Loucy (cell line): Measurements from ENCODE around the gene AQP3.

Experiments used
- H2AFZ ChIP-seq: fragments of 200-600 bp; sonication (generic); 2 replicates; pipeline ENCODE4 v1.6.0; 2016; ENCODE audit warnings: antibody characterized with exemption, mild to moderate bottlenecking, low read length, moderate library complexity
- H3F3A ChIP-seq: fragments of 200-600 bp; 2 replicates; pipeline ENCODE4 v1.6.0; 2016; ENCODE audit warnings: antibody characterized with exemption, low read depth, mild to moderate bottlenecking
- H3K27me3 ChIP-seq: fragments of 200-600 bp; sonication (generic); 2 replicates; pipeline ENCODE4 v1.6.1; 2014; ENCODE audit warnings: low read length, mild to moderate bottlenecking; ENCODE audit not compliant: insufficient read depth, poor library complexity, severe bottlenecking
- H3K36me3 ChIP-seq: fragments of 200-600 bp; sonication (generic); 2 replicates; pipeline ENCODE4 v1.6.1; 2016; ENCODE audit warnings: low read length; ENCODE audit not compliant: insufficient read depth
- H3K4me1 ChIP-seq: fragments of 200-600 bp; sonication (generic); 2 replicates; pipeline ENCODE4 v1.5.1; 2014; ENCODE audit warnings: low read length, mild to moderate bottlenecking; ENCODE audit not compliant: insufficient read depth, poor library complexity, severe bottlenecking
- H3K4me2 ChIP-seq: fragments of 200-600 bp; sonication (generic); 2 replicates; pipeline ENCODE4 v1.6.0; 2014; ENCODE audit warnings: antibody characterized with exemption, low read length, low read depth, mild to moderate bottlenecking; ENCODE audit not compliant: poor library complexity, severe bottlenecking
- H3K4me3 ChIP-seq: fragments of 200-600 bp; sonication (generic); 2 replicates; pipeline ENCODE4 v1.5.1; 2014; ENCODE audit warnings: low read length, mild to moderate bottlenecking, mixed read lengths; ENCODE audit not compliant: poor library complexity, severe bottlenecking
- H3K79me2 ChIP-seq: fragments of 200-600 bp; sonication (generic); 2 replicates; pipeline ENCODE4 v1.6.1; 2014; ENCODE audit warnings: low read length; ENCODE audit not compliant: insufficient read depth
- H3K9ac ChIP-seq: fragments of 200-600 bp; sonication (generic); 2 replicates; pipeline ENCODE4 v1.6.0; 2014; ENCODE audit warnings: mild to moderate bottlenecking, low read depth, low read length, moderate library complexity; ENCODE audit not compliant: poor library complexity, severe bottlenecking
- H3K9me2 ChIP-seq: fragments of 200-600 bp; sonication (generic); replicated peaks from 2 replicates; pipeline ENCODE4 v1.6.1; 2016; ENCODE audit warnings: low read depth, low read length, mixed read lengths
- H3K9me3 ChIP-seq: fragments of 200-600 bp; sonication (generic); 2 replicates; pipeline ENCODE4 v1.6.1; 2014; ENCODE audit warnings: mild to moderate bottlenecking, antibody characterized with exemption, low read length, low read depth; ENCODE audit not compliant: insufficient read depth
- H4K20me1 ChIP-seq: fragments of 200-600 bp; sonication (generic); 2 replicates; pipeline ENCODE4 v1.6.0; 2014; ENCODE audit warnings: antibody characterized with exemption, low read length, mild to moderate bottlenecking; ENCODE audit not compliant: insufficient read depth, poor library complexity, severe bottlenecking
- CTCF ChIP-seq: fragments of 200-600 bp; sonication (generic); conservative IDR thresholded peaks from 2 replicates; pipeline ENCODE4 v1.5.1; 2014; ENCODE audit warnings: mild to moderate bottlenecking, antibody characterized with exemption, low read length
- EZH2phosphoT487 ChIP-seq: fragments of 200-600 bp; IDR thresholded peaks from 2 replicates; pipeline ENCODE4 v1.6.1; 2018; ENCODE audit warnings: antibody characterized with exemption, mild to moderate bottlenecking, moderate library complexity, borderline replicate concordance

The AQP3 gene

GRCh38 chr9:33438926-33439680 lies 8.3 kb downstream of the AQP3 start:
- Histone ChIP-seq H3K9me2 (no peaks in the 10 kb centered on the region), H3K4me2 (no peak overlapping the region), H3K36me3 (no peaks in the 10 kb centered on the region), H3K9ac (no peak overlapping the region), H3K9me3 (no peaks in the 10 kb centered on the region), H2AFZ (no peak overlapping the region), H3K4me1 (no peaks in the 10 kb centered on the region), H3K4me3 (no peak overlapping the region), H3F3A (no peaks in the 10 kb centered on the region), H3K27me3 (no peaks in the 10 kb centered on the region), H3K79me2 (no peaks in the 10 kb centered on the region), H4K20me1 (no peaks in the 10 kb centered on the region)
- TF ChIP-seq EZH2phosphoT487 (no peak), CTCF (no peak)

GRCh38 chr9:33437898-33438297 lies 9.5 kb downstream of the AQP3 start:
- H3K36me3 ChIP-seq: no peaks in the 10 kb centered on the region
- no peaks in the 10 kb centered on the region for H4K20me1 ChIP-seq
- H3F3A ChIP-seq: no peaks in the 10 kb centered on the region
- TF ChIP-seq EZH2phosphoT487 (no peak), CTCF (no peak)
- no peaks in the 10 kb centered on the region for H3K79me2 ChIP-seq
- no peaks in the 10 kb centered on the region for H3K9me2 ChIP-seq
- no peaks in the 10 kb centered on the region for H3K27me3 ChIP-seq
- H3K4me3 ChIP-seq: no peak overlapping the region
- no peak overlapping the region for H3K9ac ChIP-seq
- H3K4me1 ChIP-seq: no peaks in the 10 kb centered on the region
- H3K4me2 ChIP-seq: no peak overlapping the region
- no peak overlapping the region for H2AFZ ChIP-seq
- no peaks in the 10 kb centered on the region for H3K9me3 ChIP-seq

GRCh38 chr9:33437205-33437604 lies 10.2 kb downstream of the AQP3 start:
- H3K9ac ChIP-seq: no peak overlapping the region
- H3F3A ChIP-seq: no peaks in the 10 kb centered on the region
- no peaks in the 10 kb centered on the region for H3K9me3 ChIP-seq
- no peaks in the 10 kb centered on the region for H3K27me3 ChIP-seq
- no peaks in the 10 kb centered on the region for H3K36me3 ChIP-seq
- H2AFZ ChIP-seq: no peak overlapping the region
- H4K20me1 ChIP-seq: no peaks in the 10 kb centered on the region
- TF ChIP-seq EZH2phosphoT487 (no peak), CTCF (no peak)
- H3K4me2 ChIP-seq: no peak overlapping the region
- no peak overlapping the region for H3K4me3 ChIP-seq
- H3K9me2 ChIP-seq: no peaks in the 10 kb centered on the region
- no peaks in the 10 kb centered on the region for H3K79me2 ChIP-seq
- no peaks in the 10 kb centered on the region for H3K4me1 ChIP-seq
